ENCODE data around the gene SLC35E4.
A peak's percentile ranks its signal among the peaks of the same experiment; 100 is the strongest.

Gene SLC35E4

GRCh38 chr22:30604723-30605122, 30.9 kb upstream of the SLC35E4 start:
- CTCF ChIA-PET, result interaction anchor here (0.7 to 7.8 kb wide), 7 partner anchors 10 to 150 kb away, joined by 3 to 71 read pairs (median 4); partner anchors contain the start of gene PES1
- no peak overlapping the region for H3K4me3 ChIP-seq (ENCODE audit: low read depth, low read length)
- no peak for DNase-seq (ENCODE audit: low read depth, low spot score)
- TF ChIP-seq CTCF (IDR thresholded peaks at IDR 0.05; ENCODE audit: insufficient read depth, low read length, missing control alignments), result no peak
- POLR2A ChIA-PET, result no interaction called here

GRCh38 chr22:30605449-30606110, 30.0 kb upstream of the SLC35E4 start:
- ChIA-PET POLR2A (no interaction called here), CTCF (interaction anchor here (0.8 to 7.8 kb wide), 12 partner anchors 10 to 218 kb away, joined by 3 to 71 read pairs (median 4); partner anchors contain the start of gene SLC35E4)
- peak; percentile 61 for TF ChIP-seq CTCF (IDR thresholded peaks at IDR 0.05; ENCODE audit: insufficient read depth, low read length, missing control alignments)
- H3K4me3 ChIP-seq (ENCODE audit: low read depth, low read length), result no peak overlapping the region
- DNase-seq (ENCODE audit: low read depth, low spot score), result no peak

GRCh38 chr22:30606455-30607299, 28.9 kb upstream of the SLC35E4 start, which contains the start of gene TCN2:
Gene TCN2 (plus strand): TSS chr22:30607174. CDS start chr22:30607332, 158 bp downstream.
- POLR2A ChIA-PET, result interaction anchor here (0.6 to 1.0 kb wide), 2 partner anchors 21 to 29 kb away, joined by 3 to 4 read pairs; partner anchors contain the start of gene SLC35E4
- TF ChIP-seq CTCF (IDR thresholded peaks at IDR 0.05; ENCODE audit: insufficient read depth, low read length, missing control alignments), result no peak
- CTCF ChIA-PET, result interaction anchor here (0.8 to 7.8 kb wide), 16 partner anchors 9 to 314 kb away, joined by 3 to 71 read pairs (median 4); partner anchors contain the start of genes PES1 and SLC35E4
- DNase-seq (ENCODE audit: low read depth, low spot score), result no peak
- H3K4me3 ChIP-seq (ENCODE audit: low read depth, low read length), result peak within 1 kb of the TSS; percentile 59

GRCh38 chr22:30607300-30607930, 28.2 kb upstream of the SLC35E4 start:
- ChIA-PET CTCF (interaction anchor here (0.9 to 7.8 kb wide), 9 partner anchors 9 to 313 kb away, joined by 3 to 71 read pairs (median 6); partner anchors contain the start of genes PES1 and SLC35E4), POLR2A (interaction anchor here (1.0 kb wide), 1 partner anchor 20 kb away, joined by 4 read pairs; no protein-coding TSS in a partner anchor)
- peak overlapping the region; percentile 59 for H3K4me3 ChIP-seq (ENCODE audit: low read depth, low read length)
- no peak for DNase-seq (ENCODE audit: low read depth, low spot score)
- no peak for TF ChIP-seq CTCF (IDR thresholded peaks at IDR 0.05; ENCODE audit: insufficient read depth, low read length, missing control alignments)

GRCh38 chr22:30607939-30608338, 27.6 kb upstream of the SLC35E4 start:
- CTCF ChIA-PET, result interaction anchor here (1.1 to 7.8 kb wide), 6 partner anchors 8 to 312 kb away, joined by 3 to 71 read pairs (median 6); partner anchors contain the start of genes PES1 and SLC35E4
- POLR2A ChIA-PET, result no interaction called here
- TF ChIP-seq CTCF (IDR thresholded peaks at IDR 0.05; ENCODE audit: insufficient read depth, low read length, missing control alignments), result no peak
- no peak overlapping the region for H3K4me3 ChIP-seq (ENCODE audit: low read depth, low read length)
- DNase-seq (ENCODE audit: low read depth, low spot score), result no peak

Measured in AG04449 (cell line).